ENCODE data around the gene ADPRM. TPM values are rescaled to one million over a fixed set of nuclear protein-coding genes. Genes with fewer than 3 reads are reported as not detected.
A peak's percentile ranks its signal among the peaks of the same experiment; 100 is the strongest.
"Not testable (repeated sequence)": the region's sequence is repeated elsewhere in the genome, so short reads cannot be mapped to it uniquely, and the experiment has no call there.

The ADPRM gene, protein sequence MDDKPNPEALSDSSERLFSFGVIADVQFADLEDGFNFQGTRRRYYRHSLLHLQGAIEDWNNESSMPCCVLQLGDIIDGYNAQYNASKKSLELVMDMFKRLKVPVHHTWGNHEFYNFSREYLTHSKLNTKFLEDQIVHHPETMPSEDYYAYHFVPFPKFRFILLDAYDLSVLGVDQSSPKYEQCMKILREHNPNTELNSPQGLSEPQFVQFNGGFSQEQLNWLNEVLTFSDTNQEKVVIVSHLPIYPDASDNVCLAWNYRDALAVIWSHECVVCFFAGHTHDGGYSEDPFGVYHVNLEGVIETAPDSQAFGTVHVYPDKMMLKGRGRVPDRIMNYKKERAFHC
- total RNA-seq (2014; rRNA removed; shearing (Covaris generic)): 8.4 and 11.1 TPM in 2 replicates

DNA sequence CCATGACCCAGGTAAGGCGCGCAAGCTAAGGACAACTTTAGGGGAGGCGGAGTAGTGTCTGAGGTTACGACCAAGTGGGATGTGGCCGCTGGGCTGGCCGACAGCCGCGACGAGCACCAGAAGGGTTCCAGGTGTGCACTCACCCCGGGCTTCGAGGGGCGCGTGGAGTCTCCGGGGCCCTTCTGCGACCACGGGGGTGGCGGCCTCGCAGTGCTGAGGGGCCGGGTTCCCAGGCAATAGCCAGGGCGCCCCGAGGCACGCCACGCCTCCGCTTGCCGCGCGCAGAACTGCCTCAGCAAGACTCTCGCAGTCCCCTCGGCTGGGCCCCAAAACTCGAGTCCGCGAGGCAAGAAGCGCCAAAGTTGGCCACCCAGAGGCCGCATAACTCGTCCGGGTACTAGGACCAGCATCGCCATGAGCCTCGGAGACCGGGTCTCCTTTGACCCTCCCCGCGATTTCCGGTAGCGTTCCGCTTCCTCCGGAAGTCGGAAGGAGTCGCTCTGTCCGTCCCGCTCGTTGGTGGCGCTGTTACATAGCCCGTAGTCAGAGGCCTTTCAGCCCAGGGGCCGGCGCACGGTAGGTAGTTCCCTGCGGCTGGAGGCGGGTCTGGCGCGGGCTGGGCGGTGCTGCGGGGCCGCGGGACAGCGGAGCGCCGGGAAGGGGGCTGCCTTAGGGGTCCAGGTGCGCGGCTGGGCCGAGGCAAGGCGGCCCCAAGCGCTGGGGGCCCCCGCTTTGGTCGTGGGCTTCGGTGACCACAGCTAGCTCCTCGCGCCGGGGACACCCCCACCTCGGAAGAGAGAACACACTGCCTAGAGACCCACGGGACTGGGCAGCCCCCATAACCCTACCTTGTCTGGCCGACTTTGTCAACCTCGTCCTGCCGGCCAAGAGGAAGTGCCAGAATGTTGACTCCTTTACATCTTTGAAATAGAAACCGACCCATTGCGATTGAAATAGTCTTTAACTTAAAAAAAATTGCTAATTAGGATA, at the start of gene ADPRM, which contains the start of gene SCO1:
TSS of gene ADPRM (plus strand) at position 503 of the 990 bp plus-strand sequence. CDS start 7,333 bp downstream, outside the sequence.
TSS of gene SCO1 (minus strand) at position 442 of the 990 bp plus-strand sequence. CDS start at position 416, 26 bp downstream.
- peak; percentile 92 for DNase-seq (ENCODE audit: low spot score)

DNA sequence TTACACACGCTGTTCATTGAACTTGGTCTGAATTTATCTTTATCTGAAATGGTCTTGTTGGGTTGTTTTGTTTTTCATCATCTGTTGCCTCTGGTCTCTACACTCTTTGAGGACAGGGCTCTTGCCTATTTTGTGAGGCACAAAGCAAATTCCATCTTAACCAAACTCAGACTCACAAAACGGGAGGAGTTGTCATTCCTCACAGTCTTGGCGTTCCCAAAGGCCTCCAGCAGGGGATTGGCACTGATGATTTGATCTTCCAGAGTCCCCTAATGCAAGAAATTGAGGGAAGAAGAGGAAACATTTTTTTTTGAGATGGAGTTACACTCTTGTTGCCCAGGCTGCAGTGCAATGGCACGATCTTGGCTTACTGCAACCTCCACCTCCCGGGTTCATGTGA, 49.0 kb upstream of the ADPRM start:
- no peak for DNase-seq (ENCODE audit: low spot score)

DNA sequence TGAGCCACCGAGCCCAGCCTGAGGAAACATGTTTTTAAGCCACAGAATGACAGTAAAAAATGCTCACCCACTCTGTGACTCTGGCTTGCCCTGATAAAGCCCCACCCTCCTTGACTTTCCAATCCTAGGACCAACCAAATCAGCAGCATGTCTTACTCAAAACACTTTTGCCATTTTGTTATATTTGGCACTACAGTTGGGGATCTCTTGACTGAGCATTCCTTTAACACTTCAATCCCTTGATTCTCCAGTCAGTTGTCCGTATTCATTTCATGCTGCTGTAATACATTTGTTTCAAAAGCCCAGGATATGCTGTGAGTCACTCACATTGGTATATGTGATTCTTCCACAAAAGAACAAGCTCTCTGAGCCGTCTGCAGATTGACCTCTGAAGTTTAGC, 48.4 kb upstream of the ADPRM start:
- DNase-seq (ENCODE audit: low spot score): peak; percentile 23

GRCh38 chr17:10649602-10650001, 47.8 kb upstream of the ADPRM start:
- no peak for DNase-seq (ENCODE audit: low spot score)

- no peak for DNase-seq (ENCODE audit: low spot score)
Measured at GRCh38 chr17:10651927-10652326, 45.5 kb upstream of the ADPRM start.

DNA sequence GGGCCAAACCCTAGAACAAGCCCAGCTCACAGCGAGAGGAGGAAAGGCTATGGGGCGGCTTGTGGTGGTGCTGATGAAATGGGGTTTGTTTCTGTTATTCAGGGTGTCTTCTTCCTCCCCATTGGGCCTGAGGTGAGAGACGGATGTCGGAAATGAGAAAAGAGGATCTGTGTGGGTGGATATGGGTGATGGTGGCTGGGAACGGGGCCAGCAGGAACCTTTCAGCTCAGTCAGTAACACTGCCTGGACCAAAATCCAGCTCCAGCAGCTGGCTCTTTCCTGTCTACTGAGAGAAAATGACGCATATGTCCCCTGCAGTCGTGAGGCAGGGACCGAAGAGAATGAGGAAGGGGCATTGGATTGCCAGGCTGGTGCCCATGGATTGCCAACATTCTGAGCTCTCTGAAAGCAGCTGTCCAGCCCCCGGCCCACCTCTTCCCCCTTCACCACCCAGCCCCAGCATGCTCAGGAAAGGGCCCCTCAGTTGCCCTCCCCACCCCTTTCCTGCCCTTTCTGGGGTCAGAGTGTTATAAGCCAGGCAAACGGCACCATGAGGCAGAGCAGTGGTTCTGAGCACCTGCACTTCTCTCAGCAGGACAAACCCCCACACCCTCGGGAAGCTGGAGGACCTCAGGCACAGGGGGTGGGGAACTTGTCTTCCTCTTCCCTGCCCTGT, 44.3 kb upstream of the ADPRM start:
- DNase-seq (ENCODE audit: low spot score): no peak

GRCh38 chr17:10653987-10654386, 43.4 kb upstream of the ADPRM start:
- no peak for DNase-seq (ENCODE audit: low spot score)

DNA sequence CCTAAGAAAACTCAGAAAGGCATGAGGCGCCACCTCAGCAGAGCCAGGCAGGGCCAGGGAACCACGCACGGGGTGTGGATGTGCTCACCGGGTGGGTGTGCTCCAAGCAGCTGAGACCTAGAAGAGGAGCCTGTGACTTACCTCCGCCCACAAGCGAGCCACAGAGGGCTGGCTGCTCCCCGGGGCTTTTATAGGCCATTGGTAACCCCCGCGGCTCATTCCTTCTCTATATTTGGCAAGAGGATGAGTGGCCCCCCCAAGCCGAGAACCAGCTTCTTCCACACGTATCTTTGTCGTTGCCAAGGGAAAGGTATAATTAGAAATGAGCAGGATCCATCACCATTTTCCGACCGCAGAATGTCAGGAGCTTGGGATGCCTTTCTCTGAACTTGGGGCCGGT, 40.2 kb upstream of the ADPRM start, which contains the start of gene MYH3:
TSS of gene MYH3 (minus strand) at position 162 of the 400 bp plus-strand sequence. CDS start 2,245 bp downstream, outside the sequence.
- DNase-seq (ENCODE audit: low spot score): peak; percentile 41

GRCh38 chr17:10657879-10658278, 39.5 kb upstream of the ADPRM start:
- DNase-seq (ENCODE audit: low spot score): no peak

- DNase-seq (ENCODE audit: low spot score): peak; percentile 29
Measured at GRCh38 chr17:10661437-10661836, 36.0 kb upstream of the ADPRM start.

GRCh38 chr17:10663231-10663630, 34.2 kb upstream of the ADPRM start:
- no peak for DNase-seq (ENCODE audit: low spot score)

GRCh38 chr17:10664571-10664970, 32.8 kb upstream of the ADPRM start:
- no peak for DNase-seq (ENCODE audit: low spot score)

DNA sequence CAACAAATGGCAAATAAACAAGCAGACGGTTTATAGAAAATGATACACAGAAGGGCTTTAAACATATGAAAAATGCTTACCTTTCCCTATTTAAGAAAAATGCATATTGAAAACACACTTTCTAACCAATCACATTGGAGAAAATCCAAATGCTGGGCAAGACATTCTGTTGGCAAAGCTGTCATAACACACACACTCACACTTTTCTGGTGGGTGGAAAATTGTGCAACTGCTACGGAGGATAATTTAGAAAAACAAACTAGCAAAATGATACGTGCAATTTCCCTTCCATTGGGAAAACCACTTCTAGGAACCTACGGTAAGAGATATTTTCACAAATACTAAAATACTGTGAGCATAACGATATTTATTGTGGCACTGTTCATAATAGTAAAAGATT, 30.5 kb upstream of the ADPRM start:
- no peak for DNase-seq (ENCODE audit: low spot score)

DNA sequence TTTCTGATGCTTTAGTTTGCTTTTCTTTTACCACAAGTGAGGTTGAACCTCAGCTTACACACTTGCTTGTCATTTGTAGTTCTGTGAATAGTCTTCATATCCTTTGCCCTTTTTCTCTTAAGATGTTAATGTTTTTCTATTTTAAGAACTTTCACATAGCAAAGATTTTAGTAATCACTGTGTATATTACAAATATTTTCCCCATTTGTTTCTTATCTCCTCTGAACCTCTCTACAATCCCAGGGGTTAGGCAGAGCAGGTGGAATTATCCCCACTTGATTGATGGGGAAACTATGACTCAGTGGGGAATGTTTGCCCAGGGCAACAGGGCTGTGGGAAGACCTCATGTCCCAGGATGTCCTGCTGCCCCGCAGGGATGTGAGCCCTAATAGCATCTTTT, 28.6 kb upstream of the ADPRM start:
- DNase-seq (ENCODE audit: low spot score): peak; percentile 92

GRCh38 chr17:10673312-10673711, 24.1 kb upstream of the ADPRM start:
- no peak for DNase-seq (ENCODE audit: low spot score)

- DNase-seq (ENCODE audit: low spot score): no peak
Measured at GRCh38 chr17:10674704-10675103, 22.7 kb upstream of the ADPRM start.

DNA sequence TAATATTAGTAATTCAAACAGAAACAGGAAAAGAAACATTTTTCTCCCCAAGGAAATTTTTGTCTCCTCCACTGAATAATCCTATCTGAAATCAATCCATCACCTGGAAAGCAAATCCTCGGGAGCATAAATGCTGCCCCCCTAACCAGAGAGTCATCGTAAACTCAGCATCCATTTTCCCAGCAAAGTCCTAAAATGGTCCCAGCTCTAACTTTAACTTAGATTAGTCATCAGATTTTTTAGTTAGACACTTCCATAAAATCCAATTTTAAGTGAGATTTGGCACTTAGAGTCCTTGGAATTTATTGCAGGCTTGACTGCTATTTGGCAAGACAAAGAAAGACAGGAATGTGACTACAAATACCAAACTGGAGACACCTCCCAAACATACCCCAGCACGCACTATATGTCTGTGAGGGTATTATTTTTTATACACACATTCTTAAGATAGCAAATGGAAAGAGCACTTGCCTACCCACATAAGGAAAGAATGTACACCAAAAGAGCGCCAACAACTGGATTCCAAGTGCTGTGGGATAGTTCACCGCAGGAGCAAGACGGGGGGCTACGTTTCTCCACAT, 15.4 kb upstream of the ADPRM start:
- peak; percentile 86 for DNase-seq (ENCODE audit: low spot score)

- peak; percentile 59 for DNase-seq (ENCODE audit: low spot score)
Measured at GRCh38 chr17:10683853-10684252, 13.5 kb upstream of the ADPRM start.

- DNase-seq (ENCODE audit: low spot score): no peak
Measured at GRCh38 chr17:10687499-10687898, 9.9 kb upstream of the ADPRM start.

- not testable (repeated sequence) for DNase-seq (ENCODE audit: low spot score)
Measured at GRCh38 chr17:10695875-10696407, 1.5 kb upstream of the ADPRM start.
